HEK293 (cell line): ENCODE data around the gene DOCK1.

Experiments used
- CTCF ChIA-PET: fragments of 350-600 bp; formaldehyde crosslinking; extraction: SDS; loops from one replicate; lab custom pipeline; 2021; ENCODE audit warnings: antibody characterized with exemption; lab: Yijun Ruan, JAX
- POLR2A ChIA-PET: fragments of 300-600 bp; formaldehyde crosslinking; extraction: SDS; loops from one replicate; lab custom pipeline; 2020; ENCODE audit warnings: antibody characterized with exemption, inconsistent platforms; lab: Yijun Ruan, JAX
- H3K27ac ChIP-seq: fragments of 200-500 bp; sonication (Bioruptor generic); 2 replicates; pipeline ENCODE4 v1.5.1; 2014; ENCODE audit warnings: low read depth, low read length, control low read depth, inconsistent platforms; ENCODE audit errors: extremely low read depth
- H3K36me3 ChIP-seq, 2 experiments: fragments of 200-500 bp in 1 of 2; sonication (Bioruptor generic) in 1 of 2; 1 replicate in 1 of 2; 2 replicates in 1 of 2; pipeline ENCODE4 v1.5.1; 2014 to 2017; ENCODE audit warnings: inconsistent platforms in 2 of 2, low read length in 2 of 2; ENCODE audit not compliant: control insufficient read depth in 2 of 2, insufficient read depth in 1 of 2
- H3K4me1 ChIP-seq: fragments of 200-500 bp; sonication (Bioruptor generic); 2 replicates; pipeline ENCODE4 v1.5.1; 2014; ENCODE audit warnings: mild to moderate bottlenecking, low read length, inconsistent platforms; ENCODE audit not compliant: control insufficient read depth, insufficient read depth
- H3K4me3 ChIP-seq: 2 replicates; pipeline ENCODE4 v1.5.1; 2011; ENCODE audit warnings: low read depth, mild to moderate bottlenecking, control low read depth, low read length, moderate library complexity
- H3K9me3 ChIP-seq: fragments of 200-500 bp; sonication (Bioruptor generic); 2 replicates; pipeline ENCODE4 v1.5.1; 2014; ENCODE audit warnings: low read depth, low read length, inconsistent platforms; ENCODE audit not compliant: control insufficient read depth, insufficient read depth
- CTCF ChIP-seq: fragments of 450-650 bp; formaldehyde crosslinking; IDR thresholded peaks from 2 replicates; pipeline ENCODE4 v1.5.1; 2016; ENCODE audit warnings: missing biosample characterization, missing genetic modification characterization
- FEZF1 ChIP-seq: fragments of 450-650 bp; formaldehyde crosslinking; IDR thresholded peaks from 2 replicates; pipeline ENCODE4 v1.5.1; 2016; ENCODE audit warnings: missing biosample characterization, missing genetic modification characterization
- IKZF3 ChIP-seq: fragments of 450-650 bp; IDR thresholded peaks from 2 replicates; pipeline ENCODE4 v1.5.0; 2018; ENCODE audit warnings: missing biosample characterization, mild to moderate bottlenecking, missing genetic modification characterization, moderate library complexity
- MYNN ChIP-seq: fragments of 450-650 bp; formaldehyde crosslinking; IDR thresholded peaks from 2 replicates; pipeline ENCODE4 v1.5.1; 2016; ENCODE audit warnings: missing biosample characterization, missing genetic modification characterization, borderline replicate concordance
- REST ChIP-seq: fragments of 450-650 bp; formaldehyde crosslinking; IDR thresholded peaks from 2 replicates; pipeline ENCODE4 v1.5.1; 2016; ENCODE audit warnings: missing biosample characterization, missing genetic modification characterization
- TRIM28 ChIP-seq: IDR thresholded peaks from 2 replicates; pipeline ENCODE4 v1.6.1; 2011; ENCODE audit warnings: low read length, control low read depth, borderline replicate concordance
- ZNF138 ChIP-seq: fragments of 450-650 bp; formaldehyde crosslinking; IDR thresholded peaks from 2 replicates; pipeline ENCODE4 v1.5.1; 2016; ENCODE audit warnings: missing biosample characterization, missing genetic modification characterization, borderline replicate concordance
- ZNF146 ChIP-seq: fragments of 450-650 bp; formaldehyde crosslinking; IDR thresholded peaks from 2 replicates; pipeline ENCODE4 v1.5.1; 2016; ENCODE audit warnings: missing biosample characterization, missing genetic modification characterization
- ZNF18 ChIP-seq: fragments of 450-650 bp; formaldehyde crosslinking; IDR thresholded peaks from 2 replicates; pipeline ENCODE4 v1.5.1; 2016; ENCODE audit warnings: missing biosample characterization, missing genetic modification characterization
- ZNF26 ChIP-seq: fragments of 450-650 bp; formaldehyde crosslinking; IDR thresholded peaks from 2 replicates; pipeline ENCODE4 v1.5.1; 2016; ENCODE audit warnings: missing biosample characterization, missing genetic modification characterization
- ZNF292 ChIP-seq: fragments of 450-650 bp; formaldehyde crosslinking; IDR thresholded peaks from 2 replicates; pipeline ENCODE4 v1.5.1; 2016; ENCODE audit warnings: low read depth, missing biosample characterization, missing genetic modification characterization, borderline replicate concordance
- ZNF341 ChIP-seq: fragments of 450-650 bp; formaldehyde crosslinking; IDR thresholded peaks from 2 replicates; pipeline ENCODE4; 2016; ENCODE audit warnings: low read depth, missing biosample characterization, missing genetic modification characterization
- ZNF362 ChIP-seq: fragments of 450-650 bp; formaldehyde crosslinking; IDR thresholded peaks from 2 replicates; pipeline ENCODE4 v1.5.1; 2016; ENCODE audit warnings: missing biosample characterization, missing genetic modification characterization
- ZNF626 ChIP-seq: fragments of 450-650 bp; sonication (Bioruptor Pico); formaldehyde crosslinking; IDR thresholded peaks from 2 replicates; pipeline ENCODE4 v1.5.1; 2018; ENCODE audit warnings: missing biosample characterization, missing genetic modification characterization, inconsistent platforms
- ZNF629 ChIP-seq: fragments of 450-650 bp; formaldehyde crosslinking; IDR thresholded peaks from 2 replicates; pipeline ENCODE4 v1.5.1; 2017; ENCODE audit warnings: missing biosample characterization, missing genetic modification characterization
- ZNF660 ChIP-seq: fragments of 450-650 bp; IDR thresholded peaks from 2 replicates; pipeline ENCODE4 v1.5.1; 2018; ENCODE audit warnings: missing biosample characterization, mild to moderate bottlenecking, missing genetic modification characterization
- ZNF670 ChIP-seq: fragments of 450-650 bp; formaldehyde crosslinking; IDR thresholded peaks from 2 replicates; pipeline ENCODE4 v1.5.1; 2016; ENCODE audit warnings: missing biosample characterization, missing genetic modification characterization, low read depth

Gene DOCK1

GRCh38 chr10:127200646-127201045 is 295.4 kb downstream of the DOCK1 start:
- TF ChIP-seq ZNF292 (tag by site-specific recombination) = no peak
- TF ChIP-seq CTCF (tag by site-specific recombination) = no peak
- no peak for TF ChIP-seq ZNF18
- TF ChIP-seq ZNF660 (tag by site-specific recombination) = no peak
- TF ChIP-seq TRIM28 = no peak
- TF ChIP-seq IKZF3 = no peak
- TF ChIP-seq ZNF626 (tag by site-specific recombination) = no peak
- no peak for TF ChIP-seq ZNF26 (tag by site-specific recombination)
- POLR2A ChIA-PET = no interaction called here
- CTCF ChIA-PET = interaction anchor here (1.0 kb wide), 1 partner anchor 43 kb away, joined by 4 read pairs; no protein-coding TSS in a partner anchor
- Histone ChIP-seq H3K4me1 (0 out of 2 replicates have a peak, but pooled peaks cover 3% of the 10 kb centered on the region), H3K36me3 (no peaks in the 10 kb centered on the region; a peak in 1 of 3 replicates), H3K9me3 (no peaks in the 10 kb centered on the region), H3K27ac (no peak overlapping the region), H3K4me3 (no peak overlapping the region)

- Histone ChIP-seq H3K36me3 (no peaks in the 10 kb centered on the region; a peak in 1 of 3 replicates), H3K4me3 (no peak overlapping the region), H3K9me3 (no peaks in the 10 kb centered on the region)
- POLR2A ChIA-PET = no interaction called here
- TF ChIP-seq ZNF670 (tag by site-specific recombination) = no peak
- no peak for TF ChIP-seq MYNN (tag by site-specific recombination)
- TF ChIP-seq, all 188 proteins: peak for 0
- CTCF ChIA-PET = interaction anchor here (0.6 to 1.1 kb wide), 2 partner anchors 41 to 63 kb away, joined by 3 read pairs; no protein-coding TSS in a partner anchor
- Histone ChIP-seq H3K4me1 (no peaks in the 10 kb centered on the region), H3K27ac (no peak overlapping the region)
Observed at GRCh38 chr10:127203067-127203466, 297.8 kb downstream of the DOCK1 start.

- H3K36me3 ChIP-seq = no peaks in the 10 kb centered on the region; a peak in 1 of 3 replicates
- H3K4me1 ChIP-seq = no peaks in the 10 kb centered on the region
- H3K9me3 ChIP-seq = no peaks in the 10 kb centered on the region
- ChIA-PET CTCF (no interaction called here), POLR2A (no interaction called here)
- no peak overlapping the region for H3K4me3 ChIP-seq
- no peak overlapping the region for H3K27ac ChIP-seq
- TF ChIP-seq ZNF362 (tag by site-specific recombination) (no peak), ZNF146 (tag by site-specific recombination) (no peak), REST (tag by site-specific recombination) (no peak), ZNF341 (tag by site-specific recombination) (no peak), ZNF629 (tag by site-specific recombination) (no peak), ZNF138 (tag by site-specific recombination) (no peak), FEZF1 (tag by site-specific recombination) (no peak)
Observed at GRCh38 chr10:127207081-127207480, 301.9 kb downstream of the DOCK1 start.
